OCI-LY7 (cell line): Measurements from ENCODE around the gene UMPS. TPM values are rescaled to one million over a fixed set of nuclear protein-coding genes. Genes with fewer than 3 reads are reported as not detected.

Source experiments
- BruUV-seq: library from RNA; stranded (reverse); fragments of 400-500 nt; replicated peaks from 2 replicates; lab custom pipeline; 2021; lab: Mats Ljungman, UMichigan
- CTCF ChIA-PET: fragments of 300-600 bp; sonication (Branson Sonifier 250); formaldehyde crosslinking; loops from one replicate; lab custom pipeline; 2022; ENCODE audit warnings: antibody characterized with exemption; ENCODE audit not compliant: unreplicated experiment; lab: Charles Lee
- POLR2A ChIA-PET: fragments of 300-600 bp; sonication (Branson Sonifier 250); formaldehyde crosslinking; loops from one replicate; lab custom pipeline; 2022; ENCODE audit warnings: antibody characterized with exemption; lab: Charles Lee
- DNase-seq: peaks from one replicate; pipeline ENCODE4 v3.0.0-alpha.2; 2015; ENCODE audit warnings: low spot score
- H2AFZ ChIP-seq: fragments of 200-600 bp; sonication (generic), shearing (Covaris generic); 2 replicates; pipeline ENCODE4 v1.6.1; 2014; ENCODE audit warnings: mild to moderate bottlenecking, antibody characterized with exemption, low read length, moderate library complexity
- H3K27ac ChIP-seq: fragments of 200-600 bp; sonication (generic); 2 replicates; pipeline ENCODE4 v1.5.1; 2014; ENCODE audit warnings: mixed run types, low read depth, mild to moderate bottlenecking, moderate library complexity, low read length, inconsistent platforms; ENCODE audit not compliant: poor library complexity, severe bottlenecking
- H3K36me3 ChIP-seq: fragments of 200-600 bp; sonication (generic); 2 replicates; pipeline ENCODE4 v1.6.1; 2014; ENCODE audit warnings: mild to moderate bottlenecking, antibody characterized with exemption, low read length, moderate library complexity, mixed read lengths; ENCODE audit not compliant: insufficient read depth
- H3K4me1 ChIP-seq: fragments of 200-600 bp; sonication (generic); 2 replicates; pipeline ENCODE4 v1.5.1; 2014; ENCODE audit warnings: mild to moderate bottlenecking, low read length; ENCODE audit not compliant: insufficient read depth, poor library complexity, severe bottlenecking
- H3K4me2 ChIP-seq: fragments of 200-600 bp; sonication (generic); 2 replicates; pipeline ENCODE4 v1.6.1; 2014; ENCODE audit warnings: mild to moderate bottlenecking, low read length
- H3K4me3 ChIP-seq: fragments of 200-600 bp; sonication (generic); 2 replicates; pipeline ENCODE4 v1.5.1; 2014; ENCODE audit warnings: mild to moderate bottlenecking, low read depth, low read length; ENCODE audit not compliant: poor library complexity, severe bottlenecking
- H3K79me2 ChIP-seq: fragments of 200-600 bp; sonication (generic); 2 replicates; pipeline ENCODE4 v1.6.1; 2016; ENCODE audit warnings: low read depth, mild to moderate bottlenecking, low read length, moderate library complexity, mixed read lengths; ENCODE audit not compliant: insufficient read depth
- H3K9me2 ChIP-seq: fragments of 200-600 bp; sonication (generic); 2 replicates; pipeline ENCODE4 v1.6.1; 2016; ENCODE audit warnings: mild to moderate bottlenecking, low read length, mixed read lengths; ENCODE audit not compliant: insufficient read depth
- H3K9me3 ChIP-seq: fragments of 200-600 bp; sonication (generic); 2 replicates; pipeline ENCODE4 v1.6.1; 2014; ENCODE audit warnings: mild to moderate bottlenecking, mixed run types, low read length, mixed read lengths
- H4K20me1 ChIP-seq: fragments of 200-600 bp; sonication (generic); 2 replicates; pipeline ENCODE4 v1.6.1; 2014; ENCODE audit warnings: mild to moderate bottlenecking, antibody characterized with exemption, low read length, moderate library complexity, mixed read lengths; ENCODE audit not compliant: insufficient read depth
- EZH2phosphoT487 ChIP-seq: fragments of 200-600 bp; sonication (generic); IDR thresholded peaks from 2 replicates; pipeline ENCODE4 v1.6.1; 2018; ENCODE audit warnings: low read depth, borderline replicate concordance, mild to moderate bottlenecking, mixed run types, antibody characterized with exemption, low read length, moderate library complexity, mixed read lengths
- intact Hi-C: fragments of 100-400 bp; cut with micrococcal nuclease; formaldehyde crosslinking; loops from one replicate; pipeline ENCODE4 v1.10.0; 2022; ENCODE audit not compliant: unreplicated experiment
- total RNA-seq, 2 experiments: library from RNA; depleted of rRNA in 1 of 2; stranded (reverse); fragments of >200 nt in 1 of 2; shearing (Covaris generic) in 1 of 2; gene quantifications; 2 replicates each; pipeline ENCODE4 v1.2.3, GENCODE V29; 2014 to 2022
- TF ChIP-seq, protein P1 (sequence below): fragments of 200-600 bp; sonication (generic); conservative IDR thresholded peaks from 2 replicates; pipeline ENCODE4 v1.5.1; 2014; ENCODE audit warnings: mild to moderate bottlenecking, antibody characterized with exemption, low read length, moderate library complexity, mixed read lengths

Gene UMPS
- total RNA-seq, 2 experiments from 2014 or later, result 24.8 to 62.7 TPM

DNA sequence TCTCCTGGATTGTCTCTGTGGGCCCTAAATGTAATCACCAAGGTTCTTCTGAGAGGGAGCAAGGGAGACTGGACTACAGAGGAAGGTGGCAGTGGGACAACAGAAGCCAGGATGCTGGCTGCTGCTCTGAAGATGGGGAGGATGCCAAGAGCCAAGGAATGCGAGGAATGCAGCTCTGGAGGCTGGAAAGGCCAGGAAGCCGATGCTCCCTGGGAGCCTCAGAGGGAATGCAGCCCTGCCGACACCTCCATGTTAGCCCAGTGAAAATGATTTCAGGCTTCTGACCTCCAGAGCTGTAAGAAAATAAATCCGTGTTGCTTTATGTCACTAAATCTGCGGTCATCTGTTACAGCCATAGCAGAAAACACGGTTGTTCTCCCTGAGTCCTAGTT lies 44.1 kb downstream of the UMPS start:
- CTCF ChIA-PET, result no interaction called here
- intact Hi-C loops, result no loop called here
- H3K4me2 ChIP-seq, result no peak overlapping the region

DNA sequence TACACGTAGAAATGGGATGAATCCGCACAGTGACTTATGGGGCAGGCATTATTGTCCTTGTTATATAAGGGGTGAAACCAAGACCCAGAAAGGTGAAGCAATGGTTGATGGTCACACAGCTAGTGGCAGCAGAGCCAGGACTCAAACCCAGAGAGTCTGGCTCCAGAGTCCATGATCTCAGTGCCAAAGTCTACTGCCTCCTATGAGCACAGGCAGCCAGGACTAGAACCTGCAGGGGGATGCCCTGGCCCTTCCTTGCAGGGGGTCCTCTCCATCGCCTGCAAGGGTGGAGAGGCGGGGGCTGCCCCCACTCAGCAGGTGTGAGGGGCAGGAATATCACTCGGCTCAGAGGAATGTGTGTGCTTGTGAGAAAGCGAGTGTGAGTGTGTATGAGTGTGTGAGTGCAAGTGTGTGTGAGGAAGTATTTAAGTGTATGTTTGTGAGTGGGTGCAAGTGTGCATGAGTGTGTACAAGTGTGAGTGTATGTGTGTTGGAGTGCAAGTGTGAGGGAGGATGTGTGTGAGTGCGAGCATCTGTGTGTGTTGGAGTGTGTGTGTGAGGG lies 44.7 kb downstream of the UMPS start:
- CTCF ChIA-PET, result no interaction called here
- Histone ChIP-seq H3K4me1 (no peaks in the 10 kb centered on the region), H3K4me3 (no peak overlapping the region), H4K20me1 (no peaks in the 10 kb centered on the region), H3K79me2 (no peaks in the 10 kb centered on the region), H3K9me2 (no peaks in the 10 kb centered on the region), H3K27ac (no peak overlapping the region), H3K36me3 (no peaks in the 10 kb centered on the region), H3K9me3 (no peaks in the 10 kb centered on the region), H3K4me2 (no peak overlapping the region), H2AFZ (no peak overlapping the region)
- BruUV-seq, result no TSS peak
- intact Hi-C loops, result no loop called here
- POLR2A ChIA-PET, result no interaction called here
- DNase-seq, result no peak
- TF ChIP-seq, protein P1, sequence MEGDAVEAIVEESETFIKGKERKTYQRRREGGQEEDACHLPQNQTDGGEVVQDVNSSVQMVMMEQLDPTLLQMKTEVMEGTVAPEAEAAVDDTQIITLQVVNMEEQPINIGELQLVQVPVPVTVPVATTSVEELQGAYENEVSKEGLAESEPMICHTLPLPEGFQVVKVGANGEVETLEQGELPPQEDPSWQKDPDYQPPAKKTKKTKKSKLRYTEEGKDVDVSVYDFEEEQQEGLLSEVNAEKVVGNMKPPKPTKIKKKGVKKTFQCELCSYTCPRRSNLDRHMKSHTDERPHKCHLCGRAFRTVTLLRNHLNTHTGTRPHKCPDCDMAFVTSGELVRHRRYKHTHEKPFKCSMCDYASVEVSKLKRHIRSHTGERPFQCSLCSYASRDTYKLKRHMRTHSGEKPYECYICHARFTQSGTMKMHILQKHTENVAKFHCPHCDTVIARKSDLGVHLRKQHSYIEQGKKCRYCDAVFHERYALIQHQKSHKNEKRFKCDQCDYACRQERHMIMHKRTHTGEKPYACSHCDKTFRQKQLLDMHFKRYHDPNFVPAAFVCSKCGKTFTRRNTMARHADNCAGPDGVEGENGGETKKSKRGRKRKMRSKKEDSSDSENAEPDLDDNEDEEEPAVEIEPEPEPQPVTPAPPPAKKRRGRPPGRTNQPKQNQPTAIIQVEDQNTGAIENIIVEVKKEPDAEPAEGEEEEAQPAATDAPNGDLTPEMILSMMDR, result no peak
- TF ChIP-seq EZH2phosphoT487, result no peak

More for the DNA sequence above, 44.1 kb downstream of the UMPS start:
- BruUV-seq, result no TSS peak
- Histone ChIP-seq H4K20me1 (no peaks in the 10 kb centered on the region), H2AFZ (no peak overlapping the region), H3K79me2 (no peaks in the 10 kb centered on the region), H3K9me2 (no peaks in the 10 kb centered on the region), H3K36me3 (no peaks in the 10 kb centered on the region), H3K4me1 (no peaks in the 10 kb centered on the region), H3K9me3 (no peaks in the 10 kb centered on the region), H3K4me3 (no peak overlapping the region), H3K27ac (no peak overlapping the region)
- TF ChIP-seq, protein P1, result no peak
- TF ChIP-seq EZH2phosphoT487, result no peak
- DNase-seq, result no peak
- POLR2A ChIA-PET, result no interaction called here

DNA sequence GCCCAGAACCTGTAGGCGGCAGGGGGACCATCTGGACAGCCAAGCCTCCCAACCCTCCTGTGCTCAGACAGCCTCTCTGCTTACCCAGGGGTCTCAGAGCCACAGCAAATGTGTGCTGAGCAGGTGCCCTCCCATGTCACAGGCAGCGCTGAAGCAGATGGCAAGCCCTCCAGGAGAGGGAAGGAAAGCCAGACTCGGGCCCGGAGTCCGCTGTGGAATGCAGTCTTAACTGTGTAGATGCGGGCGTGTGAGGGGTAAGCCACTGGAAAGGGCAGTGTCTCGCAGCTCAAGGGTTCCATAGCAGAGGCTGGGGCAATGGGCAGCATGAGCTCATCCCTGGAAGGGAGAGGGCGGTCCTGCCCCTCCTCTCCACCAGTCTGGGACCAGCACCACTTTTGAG lies 45.6 kb downstream of the UMPS start:
- Histone ChIP-seq H4K20me1 (no peaks in the 10 kb centered on the region), H3K79me2 (no peaks in the 10 kb centered on the region), H2AFZ (no peak overlapping the region), H3K4me1 (no peaks in the 10 kb centered on the region), H3K27ac (no peak overlapping the region), H3K9me3 (no peaks in the 10 kb centered on the region), H3K9me2 (no peaks in the 10 kb centered on the region), H3K36me3 (no peaks in the 10 kb centered on the region), H3K4me3 (no peak overlapping the region), H3K4me2 (no peak overlapping the region)
- CTCF ChIA-PET, result no interaction called here
- intact Hi-C loops, result no loop called here
- BruUV-seq, result no TSS peak
- TF ChIP-seq, protein P1, result no peak
- TF ChIP-seq EZH2phosphoT487, result no peak
- DNase-seq, result no peak
- POLR2A ChIA-PET, result no interaction called here
